GM12873 (cell line): Measurements from ENCODE around the gene ATRAID.

ENCODE experiments used
- CTCF ChIP-seq: IDR thresholded peaks from 2 replicates; pipeline ENCODE4 v1.5.1; 2012; ENCODE audit warnings: low read depth, mild to moderate bottlenecking, moderate library complexity, low read length, control low read depth; ENCODE audit not compliant: insufficient read depth; ENCODE audit errors: missing control alignments

Gene ATRAID

GRCh38 chr2:27175330-27175729 lies 36.5 kb upstream of the ATRAID start:
- no peak for TF ChIP-seq CTCF

GRCh38 chr2:27177441-27178351 lies 34.1 kb upstream of the ATRAID start:
- TF ChIP-seq CTCF = no peak

GRCh38 chr2:27178469-27178868 lies 33.4 kb upstream of the ATRAID start:
- no peak for TF ChIP-seq CTCF

- TF ChIP-seq CTCF = no peak
Measured at GRCh38 chr2:27179344-27180000, 32.4 kb upstream of the ATRAID start.

- TF ChIP-seq CTCF = no peak
Measured at GRCh38 chr2:27182346-27182745, 29.5 kb upstream of the ATRAID start.

- TF ChIP-seq CTCF = no peak
Measured at GRCh38 chr2:27184115-27184514, 27.7 kb upstream of the ATRAID start.

GRCh38 chr2:27185331-27186026 lies 26.4 kb upstream of the ATRAID start:
- no peak for TF ChIP-seq CTCF
